8988T (cell line): ENCODE data around the gene RXRB.

Experiments
- DNase-seq: peaks from one replicate; pipeline ENCODE4 v3.0.0; 2011

RXRB gene

GRCh38 chr6:33211666-33212422, 11.4 kb upstream of the RXRB start:
- DNase-seq, result no peak

DNA sequence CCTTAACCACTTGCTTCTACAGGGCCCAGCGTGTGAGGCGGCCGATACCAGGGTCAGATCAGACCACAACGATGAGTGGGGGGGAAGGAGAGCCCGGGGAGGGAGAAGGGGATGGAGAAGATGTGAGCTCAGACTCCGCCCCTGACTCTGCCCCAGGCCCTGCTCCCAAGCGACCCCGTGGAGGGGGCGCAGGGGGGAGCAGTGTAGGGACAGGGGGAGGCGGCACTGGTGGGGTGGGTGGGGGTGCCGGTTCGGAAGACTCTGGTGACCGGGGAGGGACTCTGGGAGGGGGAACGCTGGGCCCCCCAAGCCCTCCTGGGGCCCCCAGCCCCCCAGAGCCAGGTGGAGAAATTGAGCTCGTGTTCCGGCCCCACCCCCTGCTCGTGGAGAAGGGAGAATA, 10.7 kb upstream of the RXRB start:
- DNase-seq, result no peak

GRCh38 chr6:33209856-33210255, 9.4 kb upstream of the RXRB start:
- DNase-seq, result no peak

GRCh38 chr6:33208091-33208967, 7.9 kb upstream of the RXRB start, which contains the start of gene RING1:
RING1 (plus strand) TSS chr6:33208500; CDS start chr6:33208823, 323 bp downstream.
- peak; percentile 95 for DNase-seq

DNA sequence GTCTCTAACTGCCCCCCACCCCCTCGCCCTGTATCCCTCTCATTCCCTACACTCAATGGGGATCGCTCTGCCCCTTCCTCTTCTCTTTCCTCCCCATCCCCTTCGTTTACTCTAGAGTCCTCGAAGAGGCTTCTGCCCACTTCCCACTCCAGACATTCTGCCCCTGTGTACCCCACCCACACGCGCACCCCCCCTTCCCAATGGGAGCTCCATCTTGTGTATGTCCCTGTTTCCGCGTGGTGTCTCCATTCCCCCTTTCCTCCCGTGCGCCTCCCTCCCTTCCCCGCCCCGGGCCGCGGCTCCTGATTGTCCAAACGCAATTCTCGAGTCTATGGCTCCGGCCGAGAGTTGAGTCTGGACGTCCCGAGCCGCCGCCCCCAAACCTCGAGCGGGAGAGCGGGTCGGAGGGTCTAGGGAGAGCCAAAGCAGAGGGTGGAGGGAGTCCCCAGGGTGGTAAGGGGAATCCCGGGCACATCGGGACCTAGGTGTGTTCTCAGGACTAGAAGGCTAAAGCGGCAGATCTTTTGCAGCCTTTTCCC, 7.2 kb upstream of the RXRB start:
- peak; percentile 75 for DNase-seq

DNA sequence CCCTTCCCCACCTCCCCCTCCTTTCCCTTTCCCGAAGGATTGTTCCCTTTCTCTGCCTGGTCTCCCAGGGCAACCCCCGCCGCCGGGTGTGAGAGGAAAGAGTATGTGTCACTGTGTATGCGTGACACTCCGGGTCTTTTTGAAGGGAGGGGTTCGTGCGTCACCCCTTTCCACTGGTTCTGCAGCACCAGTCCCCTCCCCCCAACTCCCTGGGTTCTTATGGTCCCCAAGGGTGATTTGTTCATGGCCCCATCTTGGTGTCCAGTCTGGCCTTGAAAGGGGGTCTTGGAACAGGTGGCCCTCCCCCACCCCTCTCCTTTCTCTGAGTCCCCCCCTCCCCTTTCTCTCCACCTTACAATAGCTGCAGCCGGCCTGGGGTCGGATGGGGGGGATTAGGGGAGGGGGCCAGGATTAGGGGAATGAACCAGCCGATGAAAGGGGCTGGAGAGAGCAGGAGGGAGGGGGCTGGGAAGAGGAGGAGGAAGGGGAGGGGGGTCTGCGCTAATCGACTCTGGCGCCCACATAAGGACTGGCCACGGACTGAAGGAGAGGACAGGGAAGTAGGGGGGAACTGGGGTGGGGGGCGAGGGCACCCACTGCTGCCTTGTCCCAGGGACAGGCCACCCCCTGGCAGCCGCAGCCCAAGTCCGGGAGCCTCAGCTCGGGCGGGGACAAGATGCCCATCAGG, 6.5 kb upstream of the RXRB start:
- DNase-seq, result peak; percentile 60

GRCh38 chr6:33206027-33206863, 5.8 kb upstream of the RXRB start:
- peak; percentile 42 for DNase-seq

DNA sequence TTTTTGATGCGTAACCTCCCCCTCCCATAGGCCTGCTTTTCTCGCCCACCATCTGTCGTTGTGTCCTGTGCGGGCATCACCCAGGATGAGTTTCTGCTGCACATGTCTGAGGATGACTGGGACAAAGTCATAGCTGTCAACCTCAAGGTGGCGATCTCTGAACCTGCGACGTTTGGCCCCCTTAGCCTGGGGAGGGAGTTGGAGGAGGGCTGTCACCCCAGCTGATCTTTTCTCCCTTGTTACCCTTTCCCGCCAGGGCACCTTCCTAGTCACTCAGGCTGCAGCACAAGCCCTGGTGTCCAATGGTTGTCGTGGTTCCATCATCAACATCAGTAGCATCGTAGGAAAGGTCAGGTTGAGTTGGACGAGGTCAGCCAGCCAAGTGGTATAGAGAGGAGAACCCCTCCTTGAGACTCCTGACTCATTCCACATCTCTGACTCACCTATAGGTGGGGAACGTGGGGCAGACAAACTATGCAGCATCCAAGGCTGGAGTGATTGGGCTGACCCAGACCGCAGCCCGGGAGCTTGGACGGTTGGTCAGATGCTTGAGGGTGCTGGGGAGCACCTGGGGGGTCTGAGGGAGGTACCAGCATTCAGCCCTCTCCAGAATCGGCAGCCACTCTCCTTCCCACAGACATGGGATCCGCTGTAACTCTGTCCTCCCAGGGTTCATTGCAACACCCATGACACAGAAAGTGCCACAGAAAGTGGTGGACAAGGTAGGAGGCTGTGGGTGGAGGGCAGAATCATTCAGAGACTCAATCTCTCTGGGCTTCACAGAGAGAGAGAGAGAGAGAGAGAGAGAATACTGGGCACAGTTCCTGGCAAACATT, 4.9 kb upstream of the RXRB start:
- DNase-seq, result peak; percentile 84

DNA sequence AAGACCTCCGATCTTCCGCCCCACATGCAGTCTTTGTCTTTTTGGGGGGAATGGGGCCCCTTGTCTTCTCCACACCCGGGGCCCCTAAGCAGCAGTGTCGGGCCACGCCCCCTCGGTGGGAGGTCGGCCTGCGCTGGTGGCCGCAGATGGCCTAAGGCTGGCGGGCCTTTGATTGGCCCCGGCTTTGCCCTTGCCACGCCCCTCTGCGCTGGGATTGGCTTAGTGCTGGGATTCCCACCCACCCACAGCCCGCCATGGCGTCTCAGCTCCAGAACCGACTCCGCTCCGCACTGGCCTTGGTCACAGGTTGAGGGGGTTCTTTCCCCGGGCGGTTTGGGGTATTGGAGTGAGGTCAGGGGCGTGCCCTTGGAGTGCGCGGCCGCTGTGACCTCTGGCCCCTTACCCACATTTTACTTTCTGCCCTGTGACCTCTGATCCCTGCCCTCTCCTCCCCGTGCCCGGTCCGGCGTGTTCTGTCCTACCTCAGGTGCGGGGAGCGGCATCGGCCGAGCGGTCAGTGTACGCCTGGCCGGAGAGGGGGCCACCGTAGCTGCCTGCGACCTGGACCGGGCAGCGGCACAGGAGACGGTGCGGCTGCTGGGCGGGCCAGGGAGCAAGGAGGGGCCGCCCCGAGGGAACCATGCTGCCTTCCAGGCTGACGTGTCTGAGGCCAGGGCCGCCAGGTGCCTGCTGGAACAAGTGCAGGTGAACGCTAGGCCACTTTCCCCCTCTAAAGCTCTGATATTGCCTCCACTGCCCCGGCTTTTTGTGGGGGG, 4.1 kb upstream of the RXRB start, which contains the start of gene HSD17B8:
Gene HSD17B8 (plus strand): TSS at position 241 of the 776 bp plus-strand sequence. CDS start 14 bp downstream, at position 255.
- peak; percentile 56 for DNase-seq

DNA sequence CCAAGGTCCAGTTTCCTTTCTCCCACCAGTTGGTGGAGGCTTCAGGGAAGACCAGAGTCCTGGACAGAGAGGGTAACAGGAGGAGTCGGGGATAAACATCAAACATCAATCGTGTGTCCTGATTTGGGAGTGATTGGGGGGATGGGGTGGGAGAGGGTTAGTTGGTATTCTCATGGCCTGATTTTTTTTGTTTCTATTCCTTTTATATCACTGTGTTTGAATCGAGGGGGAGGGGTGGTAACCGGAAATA, 3.6 kb upstream of the RXRB start:
- peak; percentile 17 for DNase-seq

DNA sequence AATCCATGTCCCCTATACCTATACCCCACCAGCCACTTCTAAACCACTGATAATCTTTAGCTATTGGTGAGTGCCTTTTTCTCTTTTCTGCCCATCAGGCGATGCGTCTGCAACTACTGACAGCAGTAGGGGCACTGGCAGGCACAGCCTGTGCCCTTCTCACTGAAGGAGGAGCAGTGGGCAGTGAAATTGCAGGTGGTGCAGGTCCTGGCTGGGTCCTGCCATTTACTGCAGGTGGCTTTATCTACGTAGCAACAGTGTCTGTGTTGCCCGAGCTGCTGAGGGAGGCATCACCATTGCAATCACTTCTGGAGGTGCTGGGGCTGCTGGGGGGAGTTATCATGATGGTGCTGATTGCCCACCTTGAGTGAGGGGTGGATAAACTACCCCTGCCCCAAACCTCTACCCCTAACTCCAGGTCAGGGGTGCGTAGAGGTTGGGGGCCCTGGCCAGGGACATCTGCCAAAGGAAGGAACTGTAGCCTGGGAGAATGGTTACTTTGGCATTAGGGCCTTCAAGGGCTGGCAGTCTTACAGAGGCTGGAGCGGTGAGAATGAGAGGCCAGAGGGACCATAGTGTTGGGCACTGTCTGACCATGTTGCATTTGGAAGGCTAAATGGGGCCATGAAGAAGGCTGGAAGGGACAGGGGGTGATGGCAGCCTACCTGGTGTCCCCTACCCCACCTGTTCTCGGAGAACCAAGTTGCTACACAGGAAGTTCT, 3.1 kb upstream of the RXRB start:
- peak; percentile 4 for DNase-seq

- DNase-seq, result no peak
Measured at GRCh38 chr6:33202799-33203198, 2.3 kb upstream of the RXRB start.

DNA sequence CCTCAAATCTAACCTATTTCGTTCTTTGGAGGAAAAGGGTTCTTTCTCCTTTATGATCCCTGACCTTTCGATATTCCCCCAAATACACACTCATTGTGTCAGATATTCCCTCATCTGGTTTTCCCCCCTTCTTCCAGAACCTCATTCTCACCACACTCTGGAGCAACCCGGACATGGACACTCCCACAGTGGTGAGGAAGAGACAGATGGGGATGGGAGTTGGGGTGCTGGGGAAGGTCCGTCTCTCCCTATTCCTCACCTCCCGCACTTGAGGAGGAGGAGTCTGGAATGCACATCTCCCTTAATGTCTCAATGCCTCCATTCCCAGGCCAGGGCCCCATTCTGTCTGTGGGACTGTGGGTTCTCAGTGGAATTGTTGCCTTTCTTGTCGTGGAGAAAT, 1.5 kb upstream of the RXRB start:
- DNase-seq, result no peak

DNA sequence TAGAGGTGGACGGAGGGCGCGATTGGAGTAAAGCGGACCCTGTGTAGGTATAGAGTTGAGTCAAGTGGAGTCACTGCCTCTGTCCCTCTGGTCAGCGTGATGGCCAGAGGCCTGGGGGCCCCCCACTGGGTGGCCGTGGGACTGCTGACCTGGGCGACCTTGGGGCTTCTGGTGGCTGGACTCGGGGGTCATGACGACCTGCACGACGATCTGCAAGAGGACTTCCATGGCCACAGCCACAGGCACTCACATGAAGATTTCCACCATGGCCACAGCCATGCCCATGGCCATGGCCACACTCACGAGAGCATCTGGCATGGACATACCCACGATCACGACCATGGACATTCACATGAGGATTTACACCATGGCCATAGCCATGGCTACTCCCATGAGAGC, 681 bp upstream of the RXRB start:
- peak; percentile 19 for DNase-seq

GRCh38 chr6:33199687-33200218, 712 bp downstream of the RXRB start:
- peak; percentile 93 for DNase-seq

DNA sequence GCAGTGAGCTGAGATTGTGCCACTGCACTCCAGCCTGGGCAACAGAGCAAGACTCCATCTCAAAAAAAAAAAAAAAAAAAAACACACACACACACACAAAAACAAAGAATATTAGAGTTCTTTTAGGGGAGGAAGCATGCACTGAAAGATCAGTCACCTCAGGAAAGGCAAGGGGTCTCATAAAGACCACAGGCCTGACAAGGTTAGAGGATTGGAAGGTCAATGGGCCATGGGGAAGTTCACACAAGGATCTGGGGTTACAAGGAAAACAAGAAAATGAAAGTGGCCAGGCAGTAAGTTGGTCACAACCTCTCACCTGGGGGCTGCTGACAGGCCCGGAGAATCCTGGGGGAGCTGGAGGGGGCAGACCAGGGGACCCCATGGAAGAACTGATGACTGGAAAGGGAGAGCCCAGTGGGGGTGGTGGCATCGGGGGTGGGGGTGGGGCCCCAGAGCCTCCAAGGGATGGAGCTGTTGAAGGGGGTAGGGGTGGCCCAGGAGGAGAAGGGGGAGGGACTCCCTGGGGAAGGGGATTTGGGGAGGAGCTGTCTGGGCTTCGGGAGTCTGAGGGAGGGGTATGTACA, 1.5 kb downstream of the RXRB start:
- no peak for DNase-seq

GRCh38 chr6:33198159-33198852, 2.2 kb downstream of the RXRB start:
- no peak for DNase-seq

GRCh38 chr6:33197431-33198048, 2.9 kb downstream of the RXRB start:
- DNase-seq, result peak; percentile 95
